DMS 273 treated with DMSO at 0.1 percent for 48 hours (cell line): ENCODE results near the gene SFXN5.

Experiments used
- DNase-seq: peaks from one replicate; lab custom pipeline; 2025; lab: John Stamatoyannopoulos, UW

SFXN5 gene

DNA sequence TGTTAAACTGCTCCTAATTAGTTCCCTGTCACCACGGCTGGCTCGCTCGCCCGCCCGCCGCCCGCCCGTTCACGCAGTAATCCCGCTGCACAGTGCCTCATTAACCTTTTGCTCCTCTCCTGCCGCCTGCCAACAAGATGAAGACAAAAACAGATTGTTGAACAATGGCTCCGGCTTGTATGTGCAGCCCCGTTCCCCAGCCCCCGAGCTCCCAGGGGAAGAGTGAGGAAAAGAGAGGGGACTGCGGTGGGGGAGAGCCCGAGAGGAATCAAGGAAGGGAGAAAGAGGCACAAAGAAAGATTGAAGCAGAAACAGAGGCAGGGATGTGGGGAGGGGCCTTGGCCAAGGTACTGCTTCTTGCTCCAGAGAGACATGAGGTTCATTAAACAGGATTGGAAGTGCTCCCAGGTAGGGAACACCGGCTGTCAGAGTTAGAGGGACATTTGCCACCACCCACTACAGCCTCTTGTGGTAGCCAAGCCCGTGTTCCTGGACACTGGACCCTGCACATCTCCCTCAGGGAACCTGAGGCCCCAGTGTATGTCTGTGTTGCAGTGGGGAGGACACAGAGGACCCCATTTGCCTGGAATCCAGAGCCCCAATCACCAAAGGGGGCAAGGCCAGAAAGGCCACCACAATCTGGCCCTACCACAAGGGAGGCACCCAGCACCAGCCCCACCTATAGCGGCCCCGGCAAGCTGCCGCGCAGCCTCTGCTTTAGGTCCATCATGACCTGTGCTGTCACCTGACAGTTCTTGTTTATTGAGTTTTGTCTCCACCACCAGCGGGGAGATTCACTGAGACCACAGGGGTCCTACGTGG is 116.1 kb downstream of the SFXN5 start:
- DNase-seq, result no peak

GRCh38 chr2:72954376-72955227 is 116.9 kb downstream of the SFXN5 start:
- no peak for DNase-seq

DNA sequence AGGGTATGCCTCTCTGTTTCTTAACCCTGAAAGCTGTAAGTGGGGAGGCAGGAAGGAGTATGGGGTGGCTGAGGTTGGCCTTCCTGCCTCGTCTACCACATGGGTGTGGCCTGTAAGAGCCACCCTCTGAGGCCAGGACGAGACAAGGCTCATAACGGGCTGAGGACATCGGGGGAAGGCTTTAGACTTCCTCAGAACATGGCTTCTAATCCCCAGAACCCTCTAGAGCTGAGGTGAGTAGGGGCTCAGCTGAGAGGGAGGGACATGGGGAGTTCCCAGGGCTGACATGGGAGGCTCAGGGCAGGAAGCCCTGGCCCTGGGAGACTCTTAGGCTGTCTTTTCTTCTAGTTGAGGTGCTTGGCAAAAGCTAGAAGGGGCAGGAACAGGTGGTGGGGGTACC is 117.5 kb downstream of the SFXN5 start:
- DNase-seq, result no peak

DNA sequence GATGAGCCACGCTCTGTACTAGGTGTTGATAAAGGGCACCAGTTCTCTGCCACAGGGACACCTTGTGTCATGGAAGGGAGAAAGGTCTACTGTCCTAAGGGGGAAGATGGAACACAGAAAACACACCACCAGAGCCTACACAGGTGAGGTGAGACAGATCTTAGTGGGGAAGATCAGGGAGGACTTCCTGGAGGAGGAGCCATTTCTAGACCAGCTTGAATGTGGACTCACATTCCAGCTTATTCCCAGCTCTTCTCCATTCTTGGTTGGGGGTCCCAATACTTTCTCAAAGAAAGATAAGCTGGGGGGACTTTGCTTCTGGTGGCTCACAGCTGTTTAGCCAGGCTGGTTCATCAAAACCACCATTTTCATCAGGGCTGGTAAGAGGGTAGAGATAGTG is 118.0 kb downstream of the SFXN5 start:
- no peak for DNase-seq

DNA sequence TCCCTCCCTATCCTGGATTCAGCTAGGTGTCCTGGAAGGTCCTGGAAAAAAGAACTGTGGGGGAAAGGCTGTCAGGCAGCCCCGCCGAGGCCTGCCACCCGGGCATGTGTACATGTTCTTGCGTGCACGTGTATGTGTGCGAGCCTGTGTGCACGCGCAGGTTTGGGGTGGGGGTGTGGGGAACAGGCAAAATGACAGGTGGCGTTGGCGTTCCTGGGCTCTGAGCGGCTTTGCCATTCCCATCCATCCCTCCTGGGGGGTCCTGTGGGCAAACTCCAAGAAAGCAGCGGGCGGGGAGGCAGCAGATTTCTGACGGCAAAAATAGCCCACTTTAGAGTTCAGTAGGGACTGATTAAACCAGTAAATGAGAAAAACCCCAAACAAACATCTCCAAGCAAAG is 118.6 kb downstream of the SFXN5 start:
- no peak for DNase-seq

- DNase-seq, result no peak
Observed at GRCh38 chr2:72952110-72952823, 119.2 kb downstream of the SFXN5 start.

- no peak for DNase-seq
Observed at GRCh38 chr2:72951303-72952095, 120.0 kb downstream of the SFXN5 start.

- no peak for DNase-seq
Observed at GRCh38 chr2:72950558-72951255, 120.8 kb downstream of the SFXN5 start.

GRCh38 chr2:72949642-72950041 is 121.9 kb downstream of the SFXN5 start:
- no peak for DNase-seq

- DNase-seq, result no peak
Observed at GRCh38 chr2:72949045-72949444, 122.5 kb downstream of the SFXN5 start.

GRCh38 chr2:72947952-72948830 is 123.3 kb downstream of the SFXN5 start:
- peak; percentile 84 for DNase-seq

- no peak for DNase-seq
Observed at GRCh38 chr2:72946466-72946865, 125.0 kb downstream of the SFXN5 start.

GRCh38 chr2:72945450-72946019 is 126.0 kb downstream of the SFXN5 start:
- no peak for DNase-seq

DNA sequence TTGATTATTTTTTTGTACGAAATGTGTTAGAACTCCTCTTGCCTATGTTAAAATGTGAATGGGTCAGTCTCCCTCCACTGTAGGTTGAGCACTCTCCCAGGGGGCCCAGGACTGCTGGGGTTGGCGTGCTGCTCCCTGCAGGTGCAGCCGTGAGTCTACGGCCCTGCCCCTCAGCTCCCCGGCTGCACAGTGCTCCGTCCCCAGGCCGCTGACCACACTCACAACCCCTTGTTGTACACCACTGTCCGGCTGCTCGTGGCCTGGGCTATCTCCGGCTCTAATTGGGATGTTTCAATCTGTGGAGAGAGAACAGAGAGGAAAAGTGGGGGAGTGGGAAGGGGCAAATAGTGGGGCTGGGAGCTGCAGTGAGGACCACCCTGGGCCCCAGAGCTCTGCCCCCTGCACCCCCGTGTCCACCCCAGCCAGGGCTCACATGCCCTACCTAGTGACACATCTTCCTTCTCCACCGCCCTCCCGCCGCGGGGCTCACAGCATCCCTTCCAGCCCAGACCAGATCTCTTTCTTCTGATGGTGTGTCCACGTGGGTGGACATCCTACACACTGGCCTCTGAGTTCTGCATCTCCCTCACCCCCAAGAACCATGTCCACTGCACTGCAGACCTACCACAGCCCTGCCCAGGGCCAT is 126.6 kb downstream of the SFXN5 start:
- DNase-seq, result no peak

GRCh38 chr2:72943540-72944395 is 127.7 kb downstream of the SFXN5 start:
- DNase-seq, result no peak

- no peak for DNase-seq
Observed at GRCh38 chr2:72942881-72943418, 128.6 kb downstream of the SFXN5 start.

- DNase-seq, result no peak
Observed at GRCh38 chr2:72942293-72942692, 129.2 kb downstream of the SFXN5 start.

DNA sequence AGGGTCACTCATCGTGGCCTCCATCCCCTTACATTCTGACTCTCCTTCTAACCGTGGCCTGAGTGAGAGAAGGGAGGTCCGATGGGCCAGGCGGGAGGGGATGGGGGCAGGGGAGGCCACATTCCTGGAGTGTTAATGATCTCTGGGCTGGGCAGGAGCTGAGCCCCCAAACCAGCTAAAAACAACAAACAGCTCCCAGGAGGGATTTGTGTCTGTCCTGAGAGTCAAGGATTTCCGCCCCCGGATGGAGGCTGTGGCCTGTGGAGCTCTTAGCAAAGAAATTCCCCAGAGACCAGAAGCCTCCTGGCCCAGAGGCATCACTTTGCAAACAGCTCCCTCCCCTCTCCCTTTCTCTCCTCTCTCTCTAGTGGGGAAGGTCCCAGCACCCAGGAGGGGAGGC is 130.7 kb downstream of the SFXN5 start:
- no peak for DNase-seq
